Pericardium fibroblast (primary cell): ENCODE results near the gene RANBP3L. TPM values are rescaled to one million over a fixed set of nuclear protein-coding genes. Genes with fewer than 3 reads are reported as not detected.

Experiments
- total RNA-seq: library from RNA; depleted of rRNA; stranded (reverse); fragments of >200 nt; gene quantifications from 2 replicates; pipeline ENCODE4 v1.2.3, GENCODE V29; 2015

Gene RANBP3L, protein sequence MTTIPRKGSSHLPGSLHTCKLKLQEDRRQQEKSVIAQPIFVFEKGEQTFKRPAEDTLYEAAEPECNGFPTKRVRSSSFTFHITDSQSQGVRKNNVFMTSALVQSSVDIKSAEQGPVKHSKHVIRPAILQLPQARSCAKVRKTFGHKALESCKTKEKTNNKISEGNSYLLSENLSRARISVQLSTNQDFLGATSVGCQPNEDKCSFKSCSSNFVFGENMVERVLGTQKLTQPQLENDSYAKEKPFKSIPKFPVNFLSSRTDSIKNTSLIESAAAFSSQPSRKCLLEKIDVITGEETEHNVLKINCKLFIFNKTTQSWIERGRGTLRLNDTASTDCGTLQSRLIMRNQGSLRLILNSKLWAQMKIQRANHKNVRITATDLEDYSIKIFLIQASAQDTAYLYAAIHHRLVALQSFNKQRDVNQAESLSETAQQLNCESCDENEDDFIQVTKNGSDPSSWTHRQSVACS
- total RNA-seq, result under 0.01 and 0.77 TPM in 2 replicates

DNA sequence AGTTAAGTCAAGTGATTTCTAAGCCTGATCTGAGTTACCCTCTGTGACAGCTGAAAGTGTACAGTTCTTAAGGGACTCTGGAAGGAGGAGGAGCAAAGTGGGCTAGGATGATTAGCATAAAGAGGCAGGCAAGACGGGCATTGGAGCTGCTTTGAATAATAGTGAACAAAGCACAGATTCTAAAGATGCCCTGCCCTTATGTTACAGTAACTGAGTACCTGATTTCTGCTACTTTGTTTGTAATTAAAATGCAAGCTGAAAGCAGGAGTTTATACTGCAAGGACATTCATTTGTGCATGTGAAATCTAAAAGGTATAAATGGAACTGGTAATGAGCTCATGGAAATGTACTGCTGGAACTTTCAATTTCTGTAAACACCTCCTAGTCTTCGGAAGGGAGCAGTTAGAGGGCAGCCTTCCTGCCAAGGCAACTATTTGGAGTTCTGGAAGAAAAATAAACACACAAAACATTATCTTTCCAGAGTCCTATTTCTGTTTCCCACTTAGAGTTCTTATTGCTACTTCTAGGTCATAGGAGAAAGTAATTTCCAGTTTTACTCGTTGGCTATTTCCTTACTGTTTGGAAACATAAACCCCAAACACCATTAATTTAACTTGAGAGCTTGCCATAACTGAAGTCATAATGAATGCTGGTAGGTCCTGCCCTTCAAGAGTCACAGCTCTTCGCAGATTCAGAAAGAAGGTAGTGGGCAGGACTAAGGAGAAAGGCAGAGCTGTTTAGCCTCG is at the start of gene RANBP3L:
Gene RANBP3L, minus strand, starts transcription at position 45 of the 746 bp plus-strand sequence. CDS start 486 bp downstream, outside the sequence.

DNA sequence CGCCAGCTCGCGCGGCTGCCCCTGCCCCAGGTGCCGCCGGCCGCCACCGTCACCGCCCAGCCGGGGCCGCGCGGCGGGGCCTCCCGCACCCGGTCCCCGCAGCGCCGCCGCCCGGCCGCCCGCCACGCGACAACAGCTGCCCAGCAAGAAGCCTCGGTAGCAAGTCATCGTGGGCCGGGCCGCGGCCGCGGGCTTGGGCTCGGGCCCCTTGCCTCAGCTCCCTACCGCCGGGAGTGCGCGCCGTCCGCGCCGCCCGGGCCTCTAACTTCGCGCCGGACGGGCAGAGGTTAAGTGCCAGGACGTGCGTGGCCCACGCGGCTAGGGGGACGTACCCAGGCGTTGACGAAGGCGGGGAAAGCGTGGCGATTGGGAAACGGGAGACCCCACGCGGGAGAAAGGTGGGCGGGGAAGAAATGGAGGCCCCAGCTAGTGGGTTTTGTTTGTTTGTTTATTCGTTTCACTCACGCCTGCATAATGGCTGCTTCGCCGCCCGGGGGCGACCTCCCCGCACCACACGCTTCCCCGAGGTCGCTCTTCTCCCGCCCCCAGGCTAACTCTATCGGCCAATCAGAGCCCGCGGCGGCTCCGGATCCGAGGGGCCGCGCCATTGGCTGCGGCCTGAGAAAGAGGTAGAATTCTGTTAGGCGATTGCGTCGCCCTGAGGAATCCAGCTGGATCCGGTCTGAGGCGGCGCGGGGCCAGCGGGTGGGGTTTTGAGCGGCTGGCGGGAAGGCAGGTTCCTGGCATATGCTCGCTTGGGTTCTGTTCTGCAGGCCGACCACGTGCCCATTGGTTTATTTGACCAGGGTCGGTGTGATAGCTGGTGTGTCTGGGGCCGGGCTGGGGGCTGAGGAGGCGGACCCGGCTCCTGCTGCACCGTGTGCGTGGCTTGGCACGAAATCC is 59.8 kb downstream of the RANBP3L start, which contains the start of gene NADK2:
Gene NADK2, minus strand, starts transcription at position 295 of the 903 bp plus-strand sequence. Its CDS starts 127 bp downstream, at position 168.

Other genes with a start within 250 kb of the RANBP3L start
- not detected in 2 replicates for gene UGT3A2, start 235.0 kb downstream of the RANBP3L start, total RNA-seq
- 3.7 and 4.7 TPM in 2 replicates for gene LMBRD2, start 150.0 kb downstream of the RANBP3L start, total RNA-seq
- gene SKP2, start 149.8 kb downstream of the RANBP3L start, total RNA-seq, result 39.2 and 50.3 TPM in 2 replicates
- gene NADK2, start 60.0 kb downstream of the RANBP3L start, total RNA-seq, result 19.5 and 23.8 TPM in 2 replicates